Measurements from ENCODE around the gene WNT10A.
"Not testable (repeated sequence)": the region's sequence is repeated elsewhere in the genome, so short reads cannot be mapped to it uniquely, and the experiment has no call there.

DNA sequence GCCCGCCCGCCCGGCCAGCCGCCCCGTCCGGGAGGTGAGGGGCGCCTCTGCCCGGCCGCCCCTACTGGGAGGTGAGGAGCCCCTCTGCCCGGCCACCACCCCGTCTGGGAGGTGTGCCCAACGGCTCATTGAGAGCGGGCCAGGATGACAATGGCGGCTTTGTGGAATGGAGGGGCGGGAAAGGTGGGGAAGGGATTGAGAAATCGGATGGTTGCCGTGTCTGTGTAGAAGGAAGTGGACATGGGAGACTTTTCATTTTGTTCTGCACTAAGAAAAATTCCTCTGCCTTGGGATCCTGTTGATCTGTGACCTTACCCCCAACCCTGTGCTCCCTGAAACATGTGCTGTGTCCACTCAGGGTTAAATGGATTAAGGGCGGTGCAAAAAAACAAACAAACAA is 33.7 kb upstream of the WNT10A start:
- TF ChIP-seq POLR2A, CTCF (IDR thresholded peaks at IDR 0.05): not testable (repeated sequence)

Measured in testis (tissue), 2 donors.